OCI-LY7 (cell line): ENCODE data around the gene LCP2.

ENCODE experiments used
- EZH2phosphoT487 ChIP-seq: fragments of 200-600 bp; sonication (generic); IDR thresholded peaks from 2 replicates; pipeline ENCODE4 v1.6.1; 2018; ENCODE audit warnings: low read depth, borderline replicate concordance, mild to moderate bottlenecking, mixed run types, antibody characterized with exemption, low read length, moderate library complexity, mixed read lengths
- TF ChIP-seq, protein P1 (sequence below): fragments of 200-600 bp; sonication (generic); conservative IDR thresholded peaks from 2 replicates; pipeline ENCODE4 v1.5.1; 2014; ENCODE audit warnings: mild to moderate bottlenecking, antibody characterized with exemption, low read length, moderate library complexity, mixed read lengths

DNA sequence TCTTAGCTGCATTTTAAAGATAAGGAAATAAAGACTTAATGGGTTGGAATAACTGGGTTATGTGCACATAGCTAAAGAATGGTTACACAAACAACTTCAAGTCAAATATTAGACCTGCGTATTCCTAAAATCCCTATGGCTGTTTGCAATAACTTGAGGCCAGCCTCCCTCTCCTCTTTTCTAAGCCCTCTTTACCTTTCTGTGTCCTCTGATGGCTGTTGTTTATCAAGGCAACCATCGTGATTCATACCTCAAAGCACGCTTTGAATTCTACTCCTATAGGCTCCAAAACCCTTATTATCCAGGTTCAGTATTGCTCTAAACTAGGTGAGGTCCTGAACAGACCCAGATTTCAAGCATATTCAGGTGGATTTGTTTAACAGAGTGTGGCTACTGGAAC is 45.6 kb upstream of the LCP2 start:
- TF ChIP-seq, protein P1, sequence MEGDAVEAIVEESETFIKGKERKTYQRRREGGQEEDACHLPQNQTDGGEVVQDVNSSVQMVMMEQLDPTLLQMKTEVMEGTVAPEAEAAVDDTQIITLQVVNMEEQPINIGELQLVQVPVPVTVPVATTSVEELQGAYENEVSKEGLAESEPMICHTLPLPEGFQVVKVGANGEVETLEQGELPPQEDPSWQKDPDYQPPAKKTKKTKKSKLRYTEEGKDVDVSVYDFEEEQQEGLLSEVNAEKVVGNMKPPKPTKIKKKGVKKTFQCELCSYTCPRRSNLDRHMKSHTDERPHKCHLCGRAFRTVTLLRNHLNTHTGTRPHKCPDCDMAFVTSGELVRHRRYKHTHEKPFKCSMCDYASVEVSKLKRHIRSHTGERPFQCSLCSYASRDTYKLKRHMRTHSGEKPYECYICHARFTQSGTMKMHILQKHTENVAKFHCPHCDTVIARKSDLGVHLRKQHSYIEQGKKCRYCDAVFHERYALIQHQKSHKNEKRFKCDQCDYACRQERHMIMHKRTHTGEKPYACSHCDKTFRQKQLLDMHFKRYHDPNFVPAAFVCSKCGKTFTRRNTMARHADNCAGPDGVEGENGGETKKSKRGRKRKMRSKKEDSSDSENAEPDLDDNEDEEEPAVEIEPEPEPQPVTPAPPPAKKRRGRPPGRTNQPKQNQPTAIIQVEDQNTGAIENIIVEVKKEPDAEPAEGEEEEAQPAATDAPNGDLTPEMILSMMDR = no peak
- TF ChIP-seq EZH2phosphoT487 = no peak
